BLaER1 (cell line): ENCODE results near the gene FILIP1L.
"Not testable (repeated sequence)": the region's sequence is repeated elsewhere in the genome, so short reads cannot be mapped to it uniquely, and the experiment has no call there.

Experiments
- H3K27ac ChIP-seq: shearing (Covaris generic); formaldehyde crosslinking; 2 replicates; pipeline ENCODE4 v1.8.1; 2022
- H3K27me3 ChIP-seq: shearing (Covaris generic); formaldehyde crosslinking; 2 replicates; pipeline ENCODE4 v1.8.1; 2022
- H3K36me3 ChIP-seq: shearing (Covaris generic); formaldehyde crosslinking; 2 replicates; pipeline ENCODE4 v1.8.1; 2022
- H3K4me1 ChIP-seq: shearing (Covaris generic); formaldehyde crosslinking; 2 replicates; pipeline ENCODE4 v1.8.1; 2022
- H3K4me2 ChIP-seq: shearing (Covaris generic); formaldehyde crosslinking; 2 replicates; pipeline ENCODE4 v1.8.1; 2022
- H3K4me3 ChIP-seq: shearing (Covaris generic); formaldehyde crosslinking; 2 replicates; pipeline ENCODE4 v1.8.1; 2022
- H3K9ac ChIP-seq: shearing (Covaris generic); formaldehyde crosslinking; 2 replicates; pipeline ENCODE4 v1.8.1; 2022
- H3K9me3 ChIP-seq: shearing (Covaris generic); formaldehyde crosslinking; 2 replicates; pipeline ENCODE4 v1.8.1; 2022
- H4K20me1 ChIP-seq: shearing (Covaris generic); formaldehyde crosslinking; 2 replicates; pipeline ENCODE4 v1.8.1; 2022
- Cebpa-rat ChIP-seq: shearing (Covaris generic); IDR thresholded peaks from 2 replicates; pipeline ENCODE4 v1.8.1; 2022

Gene FILIP1L

GRCh38 chr3:99842826-99843589 lies 271.3 kb downstream of the FILIP1L start:
- peaks cover 42% of the 10 kb centered on the region for H3K4me1 ChIP-seq
- H3K4me3 ChIP-seq: no peak overlapping the region
- no peaks in the 10 kb centered on the region for H3K9me3 ChIP-seq
- no peak overlapping the region for H3K9ac ChIP-seq
- TF ChIP-seq Cebpa-rat: no peak
- H3K4me2 ChIP-seq: peak overlapping the region; percentile 67
- H3K27me3 ChIP-seq: no peaks in the 10 kb centered on the region
- H4K20me1 ChIP-seq: peaks cover 60% of the 10 kb centered on the region
- no peak overlapping the region for H3K27ac ChIP-seq
- H3K36me3 ChIP-seq: no peaks in the 10 kb centered on the region

- not testable (repeated sequence) for H3K9ac ChIP-seq, H3K27me3 ChIP-seq, H3K27ac ChIP-seq, H3K36me3 ChIP-seq, H3K4me2 ChIP-seq, H3K9me3 ChIP-seq, H3K4me3 ChIP-seq
- peaks cover 67% of the 10 kb centered on the region for H4K20me1 ChIP-seq
- H3K4me1 ChIP-seq: peaks cover 36% of the 10 kb centered on the region
Observed at GRCh38 chr3:99841949-99842348, 272.4 kb downstream of the FILIP1L start.

GRCh38 chr3:99839613-99840012 lies 274.7 kb downstream of the FILIP1L start:
- H4K20me1 ChIP-seq: peaks cover 80% of the 10 kb centered on the region
- no peak overlapping the region for H3K9ac ChIP-seq
- no peak overlapping the region for H3K4me3 ChIP-seq
- no peaks in the 10 kb centered on the region for H3K9me3 ChIP-seq
- H3K4me2 ChIP-seq: no peak overlapping the region
- TF ChIP-seq Cebpa-rat: no peak
- H3K36me3 ChIP-seq: no peaks in the 10 kb centered on the region
- H3K27ac ChIP-seq: no peak overlapping the region
- peaks cover 13% of the 10 kb centered on the region for H3K4me1 ChIP-seq
- H3K27me3 ChIP-seq: no peaks in the 10 kb centered on the region

GRCh38 chr3:99838755-99839154 lies 275.5 kb downstream of the FILIP1L start:
- Histone ChIP-seq H4K20me1 (peaks cover 80% of the 10 kb centered on the region), H3K36me3 (no peaks in the 10 kb centered on the region), H3K4me2 (no peak overlapping the region), H3K9ac (no peak overlapping the region), H3K4me3 (no peak overlapping the region), H3K4me1 (peaks cover 5% of the 10 kb centered on the region), H3K27me3 (no peaks in the 10 kb centered on the region), H3K9me3 (no peaks in the 10 kb centered on the region), H3K27ac (no peak overlapping the region)
- TF ChIP-seq Cebpa-rat: no peak

- no peaks in the 10 kb centered on the region for H3K27me3 ChIP-seq
- H3K36me3 ChIP-seq: no peaks in the 10 kb centered on the region
- no peak overlapping the region for H3K9ac ChIP-seq
- H3K4me2 ChIP-seq: no peak overlapping the region
- peaks cover 81% of the 10 kb centered on the region for H4K20me1 ChIP-seq
- H3K4me1 ChIP-seq: no peaks in the 10 kb centered on the region
- no peak overlapping the region for H3K4me3 ChIP-seq
- no peaks in the 10 kb centered on the region for H3K9me3 ChIP-seq
- no peak overlapping the region for H3K27ac ChIP-seq
- no peak for TF ChIP-seq Cebpa-rat
Observed at GRCh38 chr3:99837715-99838114, 276.6 kb downstream of the FILIP1L start.

- no peak for TF ChIP-seq Cebpa-rat
- no peaks in the 10 kb centered on the region for H3K4me1 ChIP-seq
- no peaks in the 10 kb centered on the region for H3K9me3 ChIP-seq
- no peaks in the 10 kb centered on the region for H3K36me3 ChIP-seq
- no peak overlapping the region for H3K9ac ChIP-seq
- H3K27ac ChIP-seq: no peak overlapping the region
- H4K20me1 ChIP-seq: peaks cover 79% of the 10 kb centered on the region
- no peaks in the 10 kb centered on the region for H3K27me3 ChIP-seq
- no peak overlapping the region for H3K4me2 ChIP-seq
- H3K4me3 ChIP-seq: no peak overlapping the region
Observed at GRCh38 chr3:99836681-99837080, 277.6 kb downstream of the FILIP1L start.

- no peaks in the 10 kb centered on the region for H3K9me3 ChIP-seq
- no peak overlapping the region for H3K4me2 ChIP-seq
- no peaks in the 10 kb centered on the region for H3K27me3 ChIP-seq
- H3K27ac ChIP-seq: no peak overlapping the region
- H3K4me3 ChIP-seq: no peak overlapping the region
- H3K4me1 ChIP-seq: no peaks in the 10 kb centered on the region
- peaks cover 94% of the 10 kb centered on the region for H4K20me1 ChIP-seq
- no peak for TF ChIP-seq Cebpa-rat
- H3K36me3 ChIP-seq: no peaks in the 10 kb centered on the region
- H3K9ac ChIP-seq: no peak overlapping the region
Observed at GRCh38 chr3:99834211-99834957, 279.9 kb downstream of the FILIP1L start.

- no peak for TF ChIP-seq Cebpa-rat
- H3K4me3 ChIP-seq: no peak overlapping the region
- no peak overlapping the region for H3K9ac ChIP-seq
- no peak overlapping the region; the same call in 1 of the 2 replicates for H3K4me2 ChIP-seq
- H3K27ac ChIP-seq: no peak overlapping the region
- H3K36me3 ChIP-seq: no peaks in the 10 kb centered on the region
- no peaks in the 10 kb centered on the region for H3K4me1 ChIP-seq
- H3K27me3 ChIP-seq: no peaks in the 10 kb centered on the region
- H3K9me3 ChIP-seq: no peaks in the 10 kb centered on the region
- H4K20me1 ChIP-seq: peaks cover 94% of the 10 kb centered on the region
Observed at GRCh38 chr3:99833617-99834205, 280.6 kb downstream of the FILIP1L start.

GRCh38 chr3:99829844-99830243 lies 284.5 kb downstream of the FILIP1L start:
- Histone ChIP-seq H3K27ac (no peak overlapping the region), H3K36me3 (no peaks in the 10 kb centered on the region), H4K20me1 (peaks cover 89% of the 10 kb centered on the region), H3K4me3 (no peak overlapping the region), H3K4me2 (no peak overlapping the region), H3K27me3 (no peaks in the 10 kb centered on the region), H3K4me1 (no peaks in the 10 kb centered on the region), H3K9ac (no peak overlapping the region), H3K9me3 (no peaks in the 10 kb centered on the region)
- no peak for TF ChIP-seq Cebpa-rat

GRCh38 chr3:99825004-99825640 lies 289.2 kb downstream of the FILIP1L start:
- TF ChIP-seq Cebpa-rat: no peak
- no peaks in the 10 kb centered on the region for H3K4me1 ChIP-seq
- no peaks in the 10 kb centered on the region for H3K36me3 ChIP-seq
- no peak overlapping the region for H3K4me2 ChIP-seq
- H3K9me3 ChIP-seq: no peaks in the 10 kb centered on the region
- peaks cover 92% of the 10 kb centered on the region for H4K20me1 ChIP-seq
- no peak overlapping the region for H3K27ac ChIP-seq
- H3K27me3 ChIP-seq: no peaks in the 10 kb centered on the region
- no peak overlapping the region for H3K9ac ChIP-seq
- no peak overlapping the region for H3K4me3 ChIP-seq
